SK-N-DZ (cell line): Measurements from ENCODE around the gene VWCE.
"Not testable (repeated sequence)": the region's sequence is repeated elsewhere in the genome, so short reads cannot be mapped to it uniquely, and the experiment has no call there.

Source experiments
- DNase-seq: peaks from one replicate; pipeline ENCODE4 v3.0.0-alpha.2; 2015; ENCODE audit warnings: low spot score

Gene VWCE

GRCh38 chr11:61258546-61258945 lies 36.6 kb downstream of the VWCE start:
- no peak for DNase-seq

- DNase-seq, result no peak
These were observed 38.2 kb downstream of the VWCE start for GRCh38 chr11:61256710-61257482.

DNA sequence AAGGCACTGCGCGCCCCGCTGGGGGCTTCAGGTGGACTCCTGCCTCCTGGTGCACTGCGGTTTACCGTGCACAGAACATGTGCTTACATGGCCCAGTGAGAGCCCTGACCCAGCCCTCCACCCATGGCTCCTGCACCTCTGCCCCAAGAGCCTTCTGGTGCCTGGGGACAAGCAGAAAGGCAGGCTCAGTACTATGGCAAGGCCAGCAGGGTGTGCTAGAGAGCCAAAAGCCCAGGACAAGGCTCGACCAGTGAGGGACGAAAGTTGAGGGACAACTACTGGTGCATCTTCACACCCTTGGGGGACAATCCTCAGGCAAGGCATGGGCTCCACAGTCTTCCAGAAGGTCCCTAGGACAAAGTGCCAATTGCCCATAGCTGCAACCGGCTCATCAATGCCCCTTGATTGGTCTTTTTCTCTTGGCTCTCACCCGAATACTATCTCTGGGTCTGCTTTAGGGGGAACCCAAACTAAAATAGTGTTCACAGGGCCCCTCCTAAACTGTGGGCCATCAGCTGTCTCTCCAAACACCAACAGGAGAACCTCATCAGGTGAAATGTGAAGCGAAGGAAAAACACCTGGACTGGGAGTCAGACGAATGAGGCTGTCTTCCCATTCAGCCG lies 40.6 kb downstream of the VWCE start:
- DNase-seq, result peak; percentile 47

DNA sequence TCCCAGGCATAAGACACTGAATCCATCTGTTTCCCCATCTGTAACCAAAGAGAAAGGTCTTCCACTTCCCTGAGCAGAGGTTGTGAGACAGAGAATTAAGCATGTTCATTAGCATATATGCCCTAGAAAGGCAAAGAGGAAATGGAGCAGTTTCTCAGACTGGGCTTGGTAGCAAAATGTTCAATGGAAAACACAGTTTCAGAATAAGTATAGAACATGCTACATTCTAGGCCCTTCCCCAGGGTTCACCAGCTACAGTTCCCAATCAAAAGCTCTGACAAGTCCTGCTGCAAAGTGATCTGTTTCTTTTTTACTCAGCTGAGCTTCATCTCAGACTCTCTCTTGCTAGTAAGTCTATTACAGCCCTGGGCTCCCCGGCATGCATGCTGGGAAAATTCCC lies 42.8 kb downstream of the VWCE start:
- not testable (repeated sequence) for DNase-seq

- not testable (repeated sequence) for DNase-seq
These were observed 44.0 kb downstream of the VWCE start for GRCh38 chr11:61250796-61251765.

- DNase-seq, result not testable (repeated sequence)
These were observed 45.9 kb downstream of the VWCE start for GRCh38 chr11:61249201-61249600.

- DNase-seq, result not testable (repeated sequence)
These were observed 47.0 kb downstream of the VWCE start for GRCh38 chr11:61248071-61248470.

- not testable (repeated sequence) for DNase-seq
These were observed 49.7 kb downstream of the VWCE start for GRCh38 chr11:61245284-61245964.

GRCh38 chr11:61241526-61241925 lies 53.6 kb downstream of the VWCE start:
- not testable (repeated sequence) for DNase-seq

DNA sequence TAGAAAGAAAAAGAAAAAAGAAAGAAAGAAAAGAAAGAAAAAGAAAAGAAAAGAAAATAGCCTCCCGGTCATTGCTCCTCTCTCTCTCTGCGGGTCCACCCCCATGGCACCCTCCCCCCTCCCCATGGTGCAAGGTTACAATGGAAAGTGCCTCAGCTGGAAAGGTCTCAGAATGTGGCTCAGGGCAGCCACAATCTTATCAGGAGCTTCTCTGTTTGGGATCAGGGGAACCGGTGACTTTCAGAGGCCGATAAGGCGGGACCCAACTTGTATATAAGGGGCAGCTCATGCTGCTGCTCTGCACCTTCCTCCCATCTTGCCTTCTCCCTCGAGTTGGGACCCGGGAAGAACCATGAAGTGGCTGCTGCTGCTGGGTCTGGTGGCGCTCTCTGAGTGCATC lies 54.2 kb downstream of the VWCE start, which contains the start of gene PGA5:
Gene PGA5 (plus strand): TSS at position 301 of the 400 bp plus-strand sequence. CDS start 52 bp downstream, at position 353.
- DNase-seq, result not testable (repeated sequence)

GRCh38 chr11:61240288-61240687 lies 54.8 kb downstream of the VWCE start:
- not testable (repeated sequence) for DNase-seq

DNA sequence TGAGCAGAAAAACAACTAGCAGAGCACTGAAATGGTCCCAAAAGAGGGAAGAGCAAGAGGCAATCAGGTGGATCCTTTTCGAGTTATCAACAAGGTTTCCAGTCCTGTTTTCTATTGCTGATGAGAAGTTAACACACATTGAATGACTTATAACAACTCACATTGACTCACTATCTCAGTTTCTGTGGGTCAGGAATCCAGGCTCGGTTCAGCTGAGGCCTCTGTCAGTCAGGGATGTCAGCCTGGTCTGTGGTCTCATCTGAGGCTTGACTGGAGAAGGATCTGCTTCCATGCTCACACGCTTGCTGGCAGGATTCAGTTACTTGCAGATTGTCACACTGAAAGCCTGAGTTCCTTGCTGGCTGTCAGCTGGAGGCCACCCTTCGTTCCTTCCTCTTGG lies 58.0 kb downstream of the VWCE start:
- DNase-seq, result not testable (repeated sequence)

DNA sequence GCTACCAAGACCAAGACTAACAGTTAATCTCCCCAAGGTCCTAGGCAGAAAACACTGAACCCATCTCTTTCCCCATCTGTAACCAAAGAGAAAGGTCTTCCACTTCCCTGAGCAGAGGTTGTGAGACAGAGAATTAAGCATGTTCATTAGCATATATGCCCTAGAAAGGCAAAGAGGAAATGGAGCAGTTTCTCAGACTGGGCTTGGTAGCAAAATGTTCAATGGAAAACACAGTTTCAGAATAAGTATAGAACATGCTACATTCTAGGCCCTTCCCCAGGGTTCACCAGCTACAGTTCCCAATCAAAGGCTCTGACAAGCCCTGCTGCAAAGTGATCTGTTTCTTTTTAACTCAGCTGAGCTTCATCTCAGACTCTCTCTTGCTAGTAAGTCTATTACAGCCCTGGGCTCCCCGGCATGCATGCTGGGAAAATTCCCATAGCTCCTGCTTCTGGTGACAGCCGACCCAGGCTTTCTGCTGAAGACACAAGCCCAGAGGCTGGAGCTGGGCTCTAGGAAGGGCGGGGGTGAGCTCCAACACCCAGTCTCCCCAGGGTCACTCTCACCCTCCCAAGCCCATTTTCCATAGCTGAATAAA lies 62.5 kb downstream of the VWCE start:
- not testable (repeated sequence) for DNase-seq

DNA sequence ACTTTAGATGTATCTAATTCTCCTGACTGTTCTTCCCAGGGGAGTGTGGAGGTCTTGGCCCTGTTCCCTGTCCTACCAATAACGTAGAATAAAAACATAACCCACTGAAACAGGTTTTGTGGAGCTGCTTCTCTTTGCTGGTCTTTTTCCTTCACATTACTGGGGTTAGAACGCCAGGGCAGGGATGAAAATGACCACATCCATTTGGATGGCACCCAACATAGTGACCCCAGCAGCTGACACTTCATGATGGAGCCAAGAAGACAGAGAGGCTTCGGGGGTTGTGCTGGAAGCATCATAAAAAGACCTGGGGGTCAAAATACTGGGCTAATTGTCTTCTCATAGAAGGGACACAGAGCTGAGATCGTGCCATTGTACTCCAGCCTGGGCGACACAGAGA lies 63.5 kb downstream of the VWCE start:
- not testable (repeated sequence) for DNase-seq

DNA sequence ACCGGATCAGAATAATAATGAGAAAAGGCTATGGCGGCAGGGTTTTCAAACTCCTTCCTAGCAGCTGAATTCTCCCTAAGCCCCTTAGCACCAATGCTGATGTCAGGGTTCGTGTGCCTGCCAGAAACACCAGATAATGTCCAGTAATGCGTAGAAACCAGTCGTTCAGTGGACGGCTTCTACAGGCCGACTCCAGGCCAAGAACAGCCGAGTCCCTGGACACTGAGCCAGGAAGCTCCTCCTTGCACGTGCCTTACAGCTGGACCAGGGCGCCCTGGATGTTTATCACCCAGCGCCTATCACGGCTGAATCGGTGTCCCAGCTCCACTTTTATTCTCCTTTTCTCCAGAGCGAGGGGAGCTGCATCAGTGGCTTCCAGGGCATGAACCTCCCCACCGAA lies 64.1 kb downstream of the VWCE start:
- not testable (repeated sequence) for DNase-seq

GRCh38 chr11:61229458-61229857 lies 65.7 kb downstream of the VWCE start:
- DNase-seq, result not testable (repeated sequence)

DNA sequence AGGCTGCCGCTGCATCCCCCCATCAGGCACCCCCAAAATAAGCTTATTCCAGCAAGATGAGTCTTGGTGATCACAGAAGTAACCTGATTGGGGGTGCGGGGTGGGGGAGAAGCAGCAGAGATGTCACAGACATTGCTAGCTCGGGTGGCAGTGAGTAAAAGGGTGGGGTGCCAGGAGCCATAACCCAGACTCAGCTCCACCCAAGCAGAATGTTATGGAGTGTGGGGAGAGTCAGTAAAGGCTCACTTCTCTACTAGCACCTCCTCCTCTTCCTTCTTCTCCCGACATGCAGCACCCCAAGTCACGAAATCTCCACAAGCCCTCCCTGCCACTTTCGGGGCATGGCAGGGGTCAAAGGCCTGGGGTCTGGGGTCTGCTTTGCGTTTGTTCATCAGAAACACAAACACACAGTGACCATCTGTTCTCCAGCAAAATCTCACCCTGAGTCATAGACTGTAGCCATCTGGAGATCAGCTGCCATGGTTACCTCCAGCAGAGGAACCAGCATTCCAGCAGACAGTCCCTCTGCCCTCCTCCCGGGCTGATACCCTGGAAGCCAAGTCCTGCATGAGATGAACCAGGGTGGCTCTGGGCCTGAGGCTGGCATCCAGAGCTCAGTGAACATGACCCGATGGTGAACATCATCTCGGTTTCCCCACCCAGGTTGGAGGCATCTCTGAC lies 68.5 kb downstream of the VWCE start:
- not testable (repeated sequence) for DNase-seq

DNA sequence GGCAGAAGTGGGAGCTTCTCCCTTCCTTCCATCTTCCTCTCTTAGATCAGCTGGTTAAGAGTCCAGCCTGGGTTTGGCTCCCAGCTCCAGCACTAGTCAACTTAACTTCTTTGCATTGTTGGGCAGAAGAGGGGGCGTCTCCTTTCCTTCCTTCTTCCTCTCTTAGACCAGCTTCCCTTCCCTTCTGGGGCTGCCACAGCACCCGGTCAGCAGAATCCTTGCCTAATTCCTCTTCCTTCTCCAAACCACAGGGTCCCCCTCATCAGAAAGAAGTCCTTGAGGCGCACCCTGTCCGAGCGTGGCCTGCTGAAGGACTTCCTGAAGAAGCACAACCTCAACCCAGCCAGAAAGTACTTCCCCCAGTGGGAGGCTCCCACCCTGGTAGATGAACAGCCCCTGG lies 72.4 kb downstream of the VWCE start:
- DNase-seq, result not testable (repeated sequence)

DNA sequence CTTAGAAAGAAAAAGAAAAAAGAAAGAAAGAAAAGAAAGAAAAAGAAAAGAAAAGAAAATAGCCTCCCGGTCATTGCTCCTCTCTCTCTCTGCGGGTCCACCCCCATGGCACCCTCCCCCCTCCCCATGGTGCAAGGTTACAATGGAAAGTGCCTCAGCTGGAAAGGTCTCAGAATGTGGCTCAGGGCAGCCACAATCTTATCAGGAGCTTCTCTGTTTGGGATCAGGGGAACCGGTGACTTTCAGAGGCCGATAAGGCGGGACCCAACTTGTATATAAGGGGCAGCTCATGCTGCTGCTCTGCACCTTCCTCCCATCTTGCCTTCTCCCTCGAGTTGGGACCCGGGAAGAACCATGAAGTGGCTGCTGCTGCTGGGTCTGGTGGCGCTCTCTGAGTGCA lies 73.1 kb downstream of the VWCE start, which contains the start of gene PGA4:
Gene PGA4 (plus strand): TSS at position 301 of the 400 bp plus-strand sequence. CDS start 54 bp downstream, at position 355.
- DNase-seq, result not testable (repeated sequence)

DNA sequence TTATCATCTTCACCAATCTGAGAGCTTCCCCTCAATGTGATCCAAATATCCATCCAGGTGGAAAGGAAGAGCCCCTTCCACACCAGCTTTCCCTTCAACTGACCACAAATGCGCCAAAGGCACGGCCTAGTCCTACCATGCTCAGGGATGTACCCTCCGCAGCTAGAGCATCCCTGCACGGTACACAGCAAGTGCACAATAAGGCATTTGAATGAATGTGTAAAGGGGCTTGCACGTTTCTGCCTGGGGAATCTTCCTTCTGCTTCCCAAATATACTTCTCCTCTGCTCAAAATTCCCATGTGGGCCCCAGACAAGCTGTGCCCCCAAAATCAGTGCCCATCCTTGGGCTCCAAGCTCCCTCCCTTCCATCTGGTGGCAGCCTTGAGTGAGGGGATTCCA lies 76.1 kb downstream of the VWCE start:
- DNase-seq, result not testable (repeated sequence)
